ENCODE results near the gene CTDSPL.

DNA sequence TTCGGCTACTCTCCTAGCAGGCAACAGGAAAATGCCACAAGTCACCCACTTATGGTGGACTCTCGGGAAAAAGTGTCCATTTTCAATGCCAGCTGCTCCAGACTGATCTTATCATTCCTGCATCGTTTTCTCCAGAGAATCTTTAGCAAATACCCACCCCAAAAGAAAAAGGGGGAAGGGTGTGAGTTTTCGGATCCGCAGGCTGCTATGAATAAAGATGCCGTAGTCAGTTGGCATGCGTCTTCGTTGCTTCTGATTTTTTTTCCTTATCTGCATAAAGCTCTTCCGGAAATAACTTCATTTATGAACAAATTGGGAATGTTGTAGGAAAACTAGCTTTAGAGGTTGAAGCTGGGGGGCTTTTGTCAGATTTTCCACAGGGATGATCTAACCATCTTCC is 106.5 kb downstream of the CTDSPL start:
- no peak for TF ChIP-seq CTCF (IDR thresholded peaks at IDR 0.05)
- no peak for TF ChIP-seq POLR2AphosphoS5 (IDR thresholded peaks at IDR 0.05)
- TF ChIP-seq POLR2A (IDR thresholded peaks at IDR 0.05): no peak
